Transverse colon (tissue), 4 donors: Measurements from ENCODE around the gene PLD5.

Experiments
- CTCF ChIP-seq, 5 experiments: fragments of 200-600 bp in 3 of 5; fragments of 450-650 bp in 2 of 5; sonication (generic) in 3 of 5; IDR thresholded peaks; 1 replicate in 2 of 5; 2 replicates in 3 of 5; pipeline ENCODE4 v1.5.1; 2016 to 2017; ENCODE audit warnings: antibody characterized with exemption in 5 of 5, inconsistent platforms in 3 of 5, mild to moderate bottlenecking in 2 of 5, moderate library complexity in 1 of 5
- EP300 ChIP-seq: sonication (generic); formaldehyde crosslinking; IDR thresholded peaks from one replicate; pipeline ENCODE4 v1.6.1; 2017; ENCODE audit warnings: antibody characterized with exemption, low read depth
- POLR2A ChIP-seq: fragments of 450-650 bp; IDR thresholded peaks from one replicate; pipeline ENCODE4 v1.6.1; 2016; ENCODE audit warnings: antibody characterized with exemption, mild to moderate bottlenecking, moderate library complexity
- POLR2AphosphoS5 ChIP-seq, 3 donors: sonication (generic); formaldehyde crosslinking; IDR thresholded peaks; one replicate each; pipeline ENCODE4 v1.6.1; 2016; ENCODE audit warnings: antibody characterized with exemption in 3 of 3

- TF ChIP-seq CTCF (IDR thresholded peaks at IDR 0.05) (no peak), POLR2A (no peak), EP300 (no peak), POLR2AphosphoS5 (IDR thresholded peaks at IDR 0.05) (no peak)
Measured at GRCh38 chr1:242556276-242556675, 31.8 kb upstream of the PLD5 start.
